Duodenal mucosa (tissue), 2 donors: ENCODE measurements around the gene TEAD1.

Source experiments
- H3K27ac ChIP-seq: one replicate; pipeline ENCODE4 v1.7.0; 2013; ENCODE audit warnings: low read depth, low read length
- H3K27me3 ChIP-seq, 2 donors: one replicate each; pipeline ENCODE4 v1.7.0; 2013; ENCODE audit warnings: low read length in 2 of 2, control low read depth in 1 of 2; ENCODE audit not compliant: insufficient read depth in 2 of 2, control insufficient read depth in 1 of 2
- H3K36me3 ChIP-seq, 2 donors: one replicate each; pipeline ENCODE4 v1.7.0; 2013; ENCODE audit warnings: low read length in 2 of 2, control low read depth in 1 of 2; ENCODE audit not compliant: insufficient read depth in 2 of 2, control insufficient read depth in 1 of 2
- H3K4me1 ChIP-seq, 2 donors: one replicate each; pipeline ENCODE4 v1.7.0; 2013; ENCODE audit warnings: low read length in 2 of 2, control low read depth in 1 of 2; ENCODE audit not compliant: insufficient read depth in 2 of 2, control insufficient read depth in 1 of 2
- H3K4me3 ChIP-seq, 2 donors: one replicate each; pipeline ENCODE4 v1.7.0; 2013; ENCODE audit warnings: low read length in 2 of 2, low read depth in 1 of 2
- H3K9ac ChIP-seq, 2 donors: one replicate each; pipeline ENCODE4 v1.7.0; 2013; ENCODE audit warnings: low read length in 2 of 2, low read depth in 1 of 2
- H3K9me3 ChIP-seq, 2 donors: one replicate each; pipeline ENCODE4 v1.7.0; 2013; ENCODE audit warnings: low read length in 2 of 2, control low read depth in 1 of 2; ENCODE audit not compliant: control insufficient read depth in 1 of 2

Gene TEAD1

DNA sequence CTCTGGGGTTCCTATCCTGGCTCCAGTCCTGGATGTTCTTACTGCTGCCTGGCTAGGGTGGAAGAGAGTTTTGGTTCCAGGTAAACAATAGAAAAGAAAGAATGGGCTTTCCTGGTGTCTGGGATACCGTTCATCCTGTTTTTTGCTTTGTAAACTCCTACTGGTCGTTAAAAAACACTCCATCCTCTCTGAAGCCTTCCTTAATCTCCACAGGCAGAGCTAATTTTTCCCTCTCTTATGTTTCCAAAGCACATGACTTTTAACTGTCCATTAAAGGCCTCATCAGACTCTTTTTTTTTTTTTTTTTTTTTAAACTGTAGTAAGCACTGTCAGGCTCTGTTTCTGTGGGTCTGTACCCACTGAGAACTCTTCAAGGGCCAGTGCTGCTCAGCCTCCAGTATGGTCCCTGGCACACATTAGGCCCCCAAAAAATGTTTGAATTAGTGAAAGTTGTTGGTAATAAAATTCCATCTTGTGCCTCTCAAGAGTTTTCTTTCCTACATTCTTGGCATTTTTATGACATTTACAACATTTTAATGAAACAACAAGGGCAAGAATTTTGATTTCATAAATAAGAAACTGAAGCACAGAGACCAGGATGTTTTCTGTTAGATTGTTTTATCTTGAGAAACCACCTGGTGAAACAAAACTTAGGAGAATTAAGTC is 104.2 kb downstream of the TEAD1 start:
- H3K9me3 ChIP-seq: no peaks in the 10 kb centered on the region
- no peaks in the 10 kb centered on the region for H3K4me1 ChIP-seq
- no peak overlapping the region for H3K9ac ChIP-seq
- H3K4me3 ChIP-seq: no peak overlapping the region
- H3K27ac ChIP-seq: no peak overlapping the region
- no peaks in the 10 kb centered on the region for H3K36me3 ChIP-seq
- no peaks in the 10 kb centered on the region for H3K27me3 ChIP-seq

DNA sequence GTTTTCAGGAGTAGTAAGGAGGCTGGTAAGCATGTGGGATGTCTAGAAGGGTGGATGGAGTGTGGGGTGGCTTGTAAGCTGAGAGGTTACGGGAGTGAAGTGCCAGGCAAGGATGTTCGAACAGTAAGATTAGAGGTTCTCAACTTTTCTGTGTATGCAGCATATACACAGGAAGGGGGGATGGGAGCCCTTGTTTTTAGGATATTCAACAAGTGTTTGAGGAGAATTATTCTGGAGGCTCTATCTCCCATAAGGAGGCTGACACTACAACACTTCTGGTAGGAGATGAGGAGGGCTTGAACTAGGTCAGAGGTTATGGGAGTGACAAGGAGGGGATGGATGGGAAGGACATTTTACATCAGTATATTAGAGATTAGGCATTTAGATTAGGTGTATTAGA is 109.5 kb downstream of the TEAD1 start:
- no peak overlapping the region for H3K4me3 ChIP-seq
- H3K9ac ChIP-seq: no peak overlapping the region
- no peaks in the 10 kb centered on the region for H3K27me3 ChIP-seq
- no peaks in the 10 kb centered on the region for H3K9me3 ChIP-seq
- no peaks in the 10 kb centered on the region for H3K4me1 ChIP-seq
- H3K36me3 ChIP-seq: no peaks in the 10 kb centered on the region
- H3K27ac ChIP-seq: no peak overlapping the region

DNA sequence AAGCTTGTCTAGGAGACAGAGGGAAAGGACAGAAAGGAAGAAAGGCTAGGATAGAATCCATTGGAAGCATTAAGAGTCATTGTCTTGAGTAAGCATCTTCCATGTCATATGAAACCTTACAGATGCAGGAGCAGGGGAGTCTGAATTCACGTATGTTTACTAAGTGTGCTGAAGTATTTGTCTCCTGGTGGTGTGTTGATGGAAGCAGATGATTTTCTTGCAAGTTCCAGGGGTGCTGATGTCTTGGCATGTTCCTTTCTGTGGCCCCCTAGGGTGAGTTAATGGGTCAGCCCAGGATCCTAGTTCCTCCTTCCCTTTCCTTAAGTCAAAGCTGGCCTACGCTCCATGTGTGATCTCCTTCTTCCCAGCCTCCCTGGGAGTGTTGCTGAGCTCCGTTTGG is 110.2 kb downstream of the TEAD1 start:
- H3K27ac ChIP-seq: no peak overlapping the region

DNA sequence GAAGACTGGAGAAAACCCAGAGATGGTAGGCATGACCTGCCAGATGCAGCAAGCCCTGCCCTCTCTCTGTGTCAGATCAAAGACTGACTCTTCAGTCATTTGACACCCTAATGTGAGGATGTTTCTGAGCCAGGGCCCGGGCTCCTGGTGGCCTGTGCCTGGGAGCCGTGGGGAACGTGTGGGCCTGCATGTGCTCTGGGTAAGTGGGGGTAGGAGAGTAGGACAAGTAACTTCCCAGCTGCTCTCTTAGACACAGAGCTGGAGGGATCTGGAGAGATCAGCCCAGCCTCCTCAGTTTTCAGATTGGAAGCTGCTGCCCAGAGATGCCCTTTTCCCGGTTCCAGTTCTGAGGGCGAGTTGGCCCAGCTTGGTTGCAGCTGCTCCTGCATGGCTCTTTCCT is 110.8 kb downstream of the TEAD1 start:
- Histone ChIP-seq H3K4me3 (no peak overlapping the region), H3K9me3 (no peaks in the 10 kb centered on the region), H3K27me3 (no peaks in the 10 kb centered on the region), H3K36me3 (no peaks in the 10 kb centered on the region), H3K4me1 (no peaks in the 10 kb centered on the region), H3K27ac (no peak overlapping the region), H3K9ac (no peak overlapping the region)

More for the DNA sequence above, 110.2 kb downstream of the TEAD1 start:
- Histone ChIP-seq H3K9ac (no peak overlapping the region), H3K36me3 (no peaks in the 10 kb centered on the region), H3K4me1 (no peaks in the 10 kb centered on the region), H3K9me3 (no peaks in the 10 kb centered on the region), H3K27me3 (no peaks in the 10 kb centered on the region), H3K4me3 (no peak overlapping the region)

DNA sequence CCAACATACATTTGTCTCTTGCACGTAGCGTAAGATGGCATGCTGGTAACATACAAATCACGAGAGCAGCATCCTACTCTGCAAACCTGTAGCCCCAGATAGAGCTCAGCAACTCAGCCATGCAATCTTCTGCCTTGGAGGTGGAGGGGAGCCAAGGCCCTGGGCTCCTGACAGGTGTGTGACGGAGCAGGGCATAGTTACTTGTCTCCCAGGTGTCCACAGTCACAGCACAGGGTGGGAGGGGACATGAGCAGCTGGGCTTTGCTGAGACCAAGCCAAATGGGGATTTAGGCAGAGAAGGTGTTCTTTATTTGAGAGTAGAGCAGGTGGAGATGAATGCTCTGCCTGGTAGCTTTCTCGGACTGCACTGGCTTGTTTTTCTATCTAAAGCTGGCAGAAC is 111.7 kb downstream of the TEAD1 start:
- H3K36me3 ChIP-seq: no peaks in the 10 kb centered on the region
- H3K27ac ChIP-seq: no peak overlapping the region
- H3K27me3 ChIP-seq: no peaks in the 10 kb centered on the region
- no peak overlapping the region for H3K9ac ChIP-seq
- no peak overlapping the region for H3K4me3 ChIP-seq
- no peaks in the 10 kb centered on the region for H3K9me3 ChIP-seq
- H3K4me1 ChIP-seq: no peaks in the 10 kb centered on the region

DNA sequence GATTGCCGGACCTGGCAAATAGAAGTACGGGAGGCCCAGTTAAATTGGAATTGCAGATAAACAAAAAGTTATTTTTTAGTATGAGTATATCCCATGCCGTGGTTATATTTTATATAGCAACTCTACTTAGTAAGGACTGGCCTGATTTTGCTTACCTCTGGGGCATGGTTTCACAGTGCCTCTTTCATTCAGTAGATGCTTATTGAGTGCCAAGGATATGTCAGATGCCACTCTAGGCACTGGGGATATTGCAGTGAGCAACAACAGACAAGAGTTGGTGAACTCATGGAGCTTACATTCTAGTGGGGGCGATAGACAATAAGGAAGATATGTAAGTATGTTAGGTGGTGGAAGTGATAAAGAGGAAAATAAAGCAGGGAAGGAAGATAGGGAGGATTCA is 112.2 kb downstream of the TEAD1 start:
- no peaks in the 10 kb centered on the region for H3K27me3 ChIP-seq
- no peaks in the 10 kb centered on the region for H3K4me1 ChIP-seq
- H3K27ac ChIP-seq: no peak overlapping the region
- no peak overlapping the region for H3K4me3 ChIP-seq
- H3K9me3 ChIP-seq: no peaks in the 10 kb centered on the region
- no peak overlapping the region for H3K9ac ChIP-seq
- H3K36me3 ChIP-seq: no peaks in the 10 kb centered on the region

DNA sequence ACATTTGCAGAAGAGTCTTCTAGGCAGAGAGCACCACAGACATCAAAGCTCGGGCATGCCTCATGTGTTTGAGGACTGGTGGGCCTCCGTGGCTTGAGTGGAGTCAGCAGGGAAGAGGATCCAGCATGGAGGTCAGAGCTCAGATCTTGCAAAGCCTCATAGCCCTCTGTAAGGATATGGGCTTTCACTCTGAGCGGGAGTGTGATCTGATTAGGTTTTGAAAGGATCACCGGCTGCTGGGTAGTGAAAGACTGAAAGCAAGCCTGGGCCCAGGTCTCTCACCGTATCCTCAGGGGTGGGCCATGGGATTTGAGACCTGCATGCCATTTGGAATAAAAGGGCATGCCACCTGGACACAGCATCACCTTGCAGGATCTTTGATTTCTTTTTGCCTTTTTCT is 112.7 kb downstream of the TEAD1 start:
- H3K4me3 ChIP-seq: no peak overlapping the region
- no peak overlapping the region for H3K27ac ChIP-seq
- H3K27me3 ChIP-seq: no peaks in the 10 kb centered on the region
- no peaks in the 10 kb centered on the region for H3K4me1 ChIP-seq
- H3K36me3 ChIP-seq: no peaks in the 10 kb centered on the region
- no peak overlapping the region for H3K9ac ChIP-seq
- no peaks in the 10 kb centered on the region for H3K9me3 ChIP-seq

DNA sequence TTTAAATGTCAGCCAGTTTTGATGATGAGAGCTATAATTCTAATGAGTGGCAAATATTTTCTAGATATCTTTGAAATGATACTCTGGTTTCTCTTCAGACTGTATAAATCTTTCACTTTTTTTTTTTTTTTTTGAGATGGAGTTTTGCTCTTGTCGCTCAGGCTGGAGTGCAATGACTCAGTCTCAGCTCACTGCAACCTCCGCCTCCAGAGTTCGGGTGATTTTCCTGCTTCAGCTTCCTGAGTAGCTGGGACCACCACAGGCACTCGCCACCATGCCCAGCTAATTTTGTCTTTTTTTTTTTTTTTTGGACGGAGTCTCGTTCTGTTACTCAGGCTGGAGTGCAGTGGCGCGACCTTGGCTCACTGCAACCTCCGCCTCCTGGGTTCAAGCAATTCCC is 113.6 kb downstream of the TEAD1 start:
- no peak overlapping the region for H3K4me3 ChIP-seq
- H3K27me3 ChIP-seq: no peaks in the 10 kb centered on the region
- H3K9ac ChIP-seq: no peak overlapping the region
- no peaks in the 10 kb centered on the region for H3K36me3 ChIP-seq
- no peaks in the 10 kb centered on the region for H3K4me1 ChIP-seq
- H3K27ac ChIP-seq: no peak overlapping the region
- no peaks in the 10 kb centered on the region for H3K9me3 ChIP-seq

DNA sequence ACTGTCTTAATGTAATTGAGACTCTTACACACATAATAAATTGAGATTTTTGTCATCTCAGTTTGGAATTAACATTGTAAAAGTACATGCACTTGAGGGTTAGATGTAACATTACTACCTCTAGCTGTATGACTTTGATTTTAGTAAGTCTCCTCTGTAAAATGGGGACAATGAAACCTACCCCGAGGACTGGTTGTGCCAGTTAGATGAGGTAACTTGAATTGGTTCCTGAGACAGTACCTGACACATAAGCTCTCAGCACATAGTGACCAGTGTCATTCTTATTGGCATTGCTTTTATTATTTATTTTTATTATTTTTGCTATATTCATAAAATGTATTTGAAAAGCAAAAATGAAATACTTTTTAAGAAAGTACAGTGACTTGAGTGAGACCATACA is 114.8 kb downstream of the TEAD1 start:
- Histone ChIP-seq H3K9ac (no peak overlapping the region), H3K27me3 (no peaks in the 10 kb centered on the region), H3K9me3 (no peaks in the 10 kb centered on the region), H3K36me3 (no peaks in the 10 kb centered on the region), H3K27ac (no peak overlapping the region), H3K4me1 (no peaks in the 10 kb centered on the region), H3K4me3 (no peak overlapping the region)

DNA sequence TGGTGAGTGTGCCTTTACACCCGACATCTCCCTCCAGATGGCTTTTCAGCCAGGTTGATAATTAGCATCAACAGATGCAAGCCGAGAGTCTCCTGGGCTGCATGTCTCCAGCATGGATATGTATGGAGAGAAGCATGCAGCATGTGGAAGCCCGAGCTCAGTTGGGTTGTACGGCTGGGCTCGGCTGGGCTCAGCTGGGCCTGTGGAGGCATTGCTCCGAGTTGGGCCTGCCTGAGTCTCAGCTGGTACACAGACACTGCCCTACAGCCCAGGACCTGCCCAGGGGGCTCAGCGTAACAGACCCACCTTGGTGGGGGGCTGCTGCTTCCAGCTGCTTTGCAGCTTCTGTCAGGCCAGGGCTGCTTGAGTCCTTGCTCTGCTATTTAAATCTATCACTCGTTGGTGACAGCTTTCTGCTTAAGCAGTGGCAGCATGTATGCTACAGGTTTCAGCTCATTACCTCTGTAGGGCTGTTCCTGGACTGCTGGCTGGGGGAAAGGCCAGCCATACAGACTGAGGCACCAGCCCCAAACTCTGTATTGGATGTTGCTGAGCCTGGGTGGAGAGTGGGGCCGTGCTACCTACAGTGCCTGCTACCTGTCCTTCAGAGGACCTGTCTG is 115.5 kb downstream of the TEAD1 start:
- H3K36me3 ChIP-seq: no peaks in the 10 kb centered on the region
- no peak overlapping the region for H3K9ac ChIP-seq
- H3K27me3 ChIP-seq: no peaks in the 10 kb centered on the region
- no peak overlapping the region for H3K4me3 ChIP-seq
- H3K4me1 ChIP-seq: no peaks in the 10 kb centered on the region
- no peaks in the 10 kb centered on the region for H3K9me3 ChIP-seq
- H3K27ac ChIP-seq: no peak overlapping the region
